H9 (cell line): ENCODE measurements around the gene DDC. TPM values are rescaled to one million over a fixed set of nuclear protein-coding genes. Genes with fewer than 3 reads are reported as not detected.

Source experiments
- DNase-seq: peaks from one replicate; pipeline ENCODE4 v3.0.0-alpha.2; 2017
- H2AFZ ChIP-seq: one replicate; pipeline ENCODE4 v1.6.1; 2013; ENCODE audit warnings: mild to moderate bottlenecking, low read length, control low read depth, moderate library complexity
- H2AK5ac ChIP-seq: 2 replicates; pipeline ENCODE4 v1.6.1; 2013; ENCODE audit warnings: low read length, control low read depth, mixed read lengths; ENCODE audit not compliant: insufficient read length
- H2BK120ac ChIP-seq: one replicate; pipeline ENCODE4 v1.6.1; 2013; ENCODE audit warnings: low read depth, mild to moderate bottlenecking, low read length, control low read depth, inconsistent platforms; ENCODE audit not compliant: poor library complexity, severe bottlenecking
- H2BK12ac ChIP-seq: 2 replicates; pipeline ENCODE4 v1.6.1; 2013; ENCODE audit warnings: low read length, control low read depth, mixed read lengths, low read depth; ENCODE audit not compliant: insufficient read length
- H2BK15ac ChIP-seq: 2 replicates; pipeline ENCODE4 v1.6.1; 2013; ENCODE audit warnings: low read depth, low read length, control low read depth
- H2BK20ac ChIP-seq: one replicate; pipeline ENCODE4 v1.6.1; 2013; ENCODE audit warnings: low read depth, mild to moderate bottlenecking, low read length, control low read depth, inconsistent platforms; ENCODE audit not compliant: poor library complexity, severe bottlenecking
- H2BK5ac ChIP-seq: 2 replicates; pipeline ENCODE4 v1.6.1; 2013; ENCODE audit warnings: low read length, control low read depth, mixed read lengths; ENCODE audit not compliant: insufficient read length
- H3K14ac ChIP-seq: 2 replicates; pipeline ENCODE4 v1.6.1; 2013; ENCODE audit warnings: low read length, control low read depth; ENCODE audit not compliant: insufficient read depth
- H3K18ac ChIP-seq: 2 replicates; pipeline ENCODE4 v1.6.1; 2013; ENCODE audit warnings: low read depth, mild to moderate bottlenecking, mixed read lengths, low read length, control low read depth; ENCODE audit not compliant: insufficient read length
- H3K23ac ChIP-seq: 2 replicates; pipeline ENCODE4 v1.6.1; 2013; ENCODE audit warnings: low read length, control low read depth, mixed read lengths, low read depth; ENCODE audit not compliant: insufficient read length
- H3K23me2 ChIP-seq: 2 replicates; pipeline ENCODE4 v1.6.1; 2013; ENCODE audit warnings: low read depth, mild to moderate bottlenecking, mixed read lengths, low read length, control low read depth; ENCODE audit not compliant: insufficient read length, poor library complexity, severe bottlenecking
- H3K27ac ChIP-seq: 2 replicates; pipeline ENCODE4 v1.5.1; 2013; ENCODE audit warnings: low read length, control low read depth, mixed read lengths, low read depth; ENCODE audit not compliant: insufficient read length
- H3K27me3 ChIP-seq: 2 replicates; pipeline ENCODE4 v1.6.1; 2013; ENCODE audit warnings: low read length, control low read depth, inconsistent platforms; ENCODE audit not compliant: insufficient read depth
- H3K4ac ChIP-seq: 2 replicates; pipeline ENCODE4 v1.6.1; 2013; ENCODE audit warnings: low read depth, mild to moderate bottlenecking, control low read depth, inconsistent platforms, low read length, moderate library complexity
- H3K4me1 ChIP-seq: 2 replicates; pipeline ENCODE4 v1.6.1; 2013; ENCODE audit warnings: low read length, control low read depth, inconsistent platforms; ENCODE audit not compliant: insufficient read depth
- H3K4me2 ChIP-seq: 2 replicates; pipeline ENCODE4 v1.6.1; 2013; ENCODE audit warnings: low read length, control low read depth, mixed read lengths; ENCODE audit not compliant: insufficient read length, insufficient read depth
- H3K56ac ChIP-seq: 2 replicates; pipeline ENCODE4 v1.6.1; 2013; ENCODE audit warnings: low read depth, mild to moderate bottlenecking, mixed read lengths, low read length, control low read depth; ENCODE audit not compliant: insufficient read length
- H3K79me1 ChIP-seq: 2 replicates; pipeline ENCODE4 v1.6.1; 2013; ENCODE audit warnings: low read depth, mild to moderate bottlenecking, moderate library complexity, low read length, control low read depth, inconsistent platforms; ENCODE audit not compliant: insufficient read depth, poor library complexity, severe bottlenecking
- H3K79me2 ChIP-seq: 2 replicates; pipeline ENCODE4 v1.6.1; 2013; ENCODE audit warnings: low read length, control low read depth, inconsistent platforms; ENCODE audit not compliant: insufficient read depth
- H3K9ac ChIP-seq: 2 replicates; pipeline ENCODE4 v1.6.1; 2013; ENCODE audit warnings: low read length, control low read depth, mixed read lengths; ENCODE audit not compliant: insufficient read length; ENCODE audit errors: extremely low read depth
- H3K9me3 ChIP-seq: one replicate; pipeline ENCODE4 v1.6.1; 2013; ENCODE audit warnings: low read depth, low read length, inconsistent platforms; ENCODE audit not compliant: control insufficient read depth
- H3T11ph ChIP-seq: one replicate; pipeline ENCODE4 v1.6.1; 2013; ENCODE audit warnings: mild to moderate bottlenecking, low read length, control low read depth, inconsistent platforms
- H4K20me1 ChIP-seq: one replicate; pipeline ENCODE4 v1.6.1; 2013; ENCODE audit not compliant: control insufficient read depth, insufficient read length, insufficient read depth
- H4K5ac ChIP-seq: 2 replicates; pipeline ENCODE4 v1.6.1; 2013; ENCODE audit warnings: low read depth, mild to moderate bottlenecking, mixed read lengths, low read length, control low read depth; ENCODE audit not compliant: insufficient read length
- H4K8ac ChIP-seq: replicated peaks from 2 replicates; pipeline ENCODE4 v1.6.1; 2013; ENCODE audit warnings: low read length, control low read depth, mixed read lengths, low read depth; ENCODE audit not compliant: insufficient read length
- H4K91ac ChIP-seq: 2 replicates; pipeline ENCODE4 v1.6.1; 2013; ENCODE audit warnings: low read depth, mild to moderate bottlenecking, moderate library complexity, mixed read lengths, low read length, control low read depth; ENCODE audit not compliant: insufficient read length
- H3K27ac Mint-ChIP-seq, 3 experiments: 2 replicates in 2 of 3; 3 replicates in 1 of 3; pipeline ENCODE4 v1.8.0; 2020 to 2021; ENCODE audit warnings: mixed read lengths in 3 of 3, mild to moderate bottlenecking in 1 of 3, moderate library complexity in 1 of 3
- H3K27me3 Mint-ChIP-seq: 2 replicates; pipeline ENCODE4 v1.8.0; 2021; ENCODE audit warnings: low read depth, mild to moderate bottlenecking, moderate library complexity, mixed read lengths
- H3K36me3 Mint-ChIP-seq, 3 experiments: 2 replicates in 2 of 3; 3 replicates in 1 of 3; pipeline ENCODE4 v1.8.0; 2020 to 2021; ENCODE audit warnings: low read depth in 3 of 3, mixed read lengths in 3 of 3; ENCODE audit not compliant: insufficient read depth in 1 of 3
- H3K4me1 Mint-ChIP-seq, 2 experiments: 2 replicates each; pipeline ENCODE4 v1.8.0; 2020; ENCODE audit warnings: mixed read lengths in 2 of 2
- H3K4me3 Mint-ChIP-seq, 2 experiments: 2 replicates in 1 of 2; 3 replicates in 1 of 2; pipeline ENCODE4 v1.8.0; 2020 to 2021; ENCODE audit warnings: mild to moderate bottlenecking in 2 of 2, mixed read lengths in 2 of 2, moderate library complexity in 1 of 2
- H3K9me3 Mint-ChIP-seq, 2 experiments: 2 replicates in 1 of 2; 3 replicates in 1 of 2; pipeline ENCODE4 v1.8.0; 2020; ENCODE audit warnings: mild to moderate bottlenecking in 2 of 2, mixed read lengths in 2 of 2, moderate library complexity in 1 of 2
- CTCF ChIP-seq: fragments of 200-600 bp; sonication (generic); conservative IDR thresholded peaks from 3 replicates; pipeline ENCODE4 v1.8.0; 2021; ENCODE audit warnings: antibody characterized with exemption, mild to moderate bottlenecking
- WGBS: extraction: QIAGEN DNeasy Blood & Tissue Kit; methylation state at CpG from one replicate; pipeline ENCODE4 v1.1.7; 2013; ENCODE audit warnings: missing lambda C conversion rate, low lambda C conversion rate, mixed read lengths; ENCODE audit not compliant: insufficient read length; ENCODE audit errors: extremely low coverage; 5-methylcytosine and 5-hydroxymethylcytosine counted together
- total RNA-seq: library from RNA; stranded (reverse); gene quantifications from 2 replicates; pipeline ENCODE4 v1.2.1, GENCODE V29; 2021

The DDC gene
- total RNA-seq, 1 experiment from 2014 or later: not detected

GRCh38 chr7:50598460-50599343, 33.5 kb upstream of the DDC start:
- Histone ChIP-seq H3K23ac (no peak overlapping the region), H4K20me1 (no peaks in the 10 kb centered on the region), H3K9ac (no peak overlapping the region), H3K27me3 (no peaks in the 10 kb centered on the region), H3K79me1 (no peaks in the 10 kb centered on the region), H2AFZ (no peak overlapping the region), H2AK5ac (no peak overlapping the region), H3K23me2 (no peaks in the 10 kb centered on the region), H3K14ac (no peak overlapping the region), H4K91ac (no peak overlapping the region), H3K79me2 (no peaks in the 10 kb centered on the region), H3K4ac (no peak overlapping the region), H3K56ac (no peak overlapping the region), H2BK5ac (no peak overlapping the region), H3K4me1 (no peaks in the 10 kb centered on the region), H3K18ac (no peak overlapping the region), H2BK120ac (no peak overlapping the region), H3T11ph (no peak overlapping the region), H2BK15ac (no peak overlapping the region), H2BK20ac (no peak overlapping the region), H3K9me3 (no peaks in the 10 kb centered on the region), H4K5ac (no peak overlapping the region), H4K8ac (no peak overlapping the region), H2BK12ac (no peak overlapping the region), H3K27ac (no peak overlapping the region), H3K4me2 (no peak overlapping the region)
- Mint-ChIP-seq H3K36me3 (peaks cover 28 to 67% (median 43%) of the 10 kb centered on the region in 3 experiments), H3K4me1 (peaks cover 20 to 26% of the 10 kb centered on the region in 2 experiments), H3K27me3 (no peaks in the 10 kb centered on the region), H3K4me3 (no peak overlapping the region), H3K9me3 (no peaks in the 10 kb centered on the region), H3K27ac (peak overlapping the region in 2 of 3 experiments; percentile 35 to 54; a peak in 3 of 7 replicates)
- no peak for TF ChIP-seq CTCF
- no peak for DNase-seq
- WGBS: no CpG with 5 or more reads among the region's 18 CpGs
